HepG2 (cell line): ENCODE results near the gene PMEL. TPM values are rescaled to one million over a fixed set of nuclear protein-coding genes. Genes with fewer than 3 reads are reported as not detected.

ENCODE experiments used
- ARID2 ChIP-seq: sonication (generic); formaldehyde crosslinking; IDR thresholded peaks from 2 replicates; pipeline ENCODE4 v1.8.1; 2022; ENCODE audit warnings: mild to moderate bottlenecking, missing genetic modification reagents, borderline replicate concordance
- CBX2 ChIP-seq, 2 experiments: fragments of 200-600 bp in 1 of 2; sonication (generic); formaldehyde crosslinking in 1 of 2; IDR thresholded peaks; 2 replicates each; pipeline versions ENCODE4 v1.7.0 to v1.8.1; 2018 to 2022; ENCODE audit warnings: low read depth in 2 of 2, low read length in 1 of 2, mild to moderate bottlenecking in 1 of 2, missing genetic modification reagents in 1 of 2
- HINFP ChIP-seq: sonication (generic); formaldehyde crosslinking; IDR thresholded peaks from 2 replicates; pipeline ENCODE4 v1.4.0; 2020; ENCODE audit warnings: low read depth, mild to moderate bottlenecking, missing genetic modification reagents
- HNRNPUL1 ChIP-seq: fragments of 200-400 bp; formaldehyde crosslinking; IDR thresholded peaks from 2 replicates; pipeline ENCODE4 v1.6.1; 2017; ENCODE audit warnings: low read depth, mild to moderate bottlenecking, low read length, moderate library complexity
- MTERF4 ChIP-seq: sonication (generic); formaldehyde crosslinking; IDR thresholded peaks from 2 replicates; pipeline ENCODE4 v1.8.0; 2023; ENCODE audit warnings: mild to moderate bottlenecking, missing genetic modification reagents
- NFE2 ChIP-seq: sonication (generic); formaldehyde crosslinking; IDR thresholded peaks from 2 replicates; pipeline ENCODE4 v1.4.0; 2020; ENCODE audit warnings: missing genetic modification reagents
- RARG ChIP-seq: sonication (generic); formaldehyde crosslinking; IDR thresholded peaks from 2 replicates; pipeline ENCODE4 v1.4.0; 2020; ENCODE audit warnings: low read depth, mild to moderate bottlenecking, missing genetic modification reagents
- RNF219 ChIP-seq: sonication (generic); formaldehyde crosslinking; IDR thresholded peaks from 2 replicates; pipeline ENCODE4 v1.5.0; 2020; ENCODE audit warnings: mild to moderate bottlenecking, missing genetic modification reagents
- SAP130 ChIP-seq: IDR thresholded peaks from 2 replicates; pipeline ENCODE4 v1.6.1; 2016; ENCODE audit warnings: low read depth
- ZFP1 ChIP-seq: IDR thresholded peaks from 2 replicates; pipeline ENCODE4 v1.6.1; 2016
- ZNF136 ChIP-seq: sonication (generic); formaldehyde crosslinking; IDR thresholded peaks from 2 replicates; pipeline ENCODE4 v1.8.1; 2022; ENCODE audit warnings: low read depth, mild to moderate bottlenecking, moderate library complexity, missing genetic modification reagents
- ZNF674 ChIP-seq: sonication (generic); formaldehyde crosslinking; IDR thresholded peaks from 2 replicates; pipeline ENCODE4 v1.5.0; 2020; ENCODE audit warnings: low read depth, mild to moderate bottlenecking, missing genetic modification reagents
- polyA plus RNA-seq, 8 experiments: library from polyadenylated mRNA; depleted of rRNA in 3 of 8; stranded (reverse) in 7 of 8; unstranded in 1 of 8; fragments of >200 nt; fragmentation: Illumina TruSeq in 4 of 8; extraction: Trizol in 4 of 8; gene quantifications; 2 replicates each; pipeline versions ENCODE4 v1.2.1 to v1.2.3, GENCODE V29; 2011 to 2016; ENCODE audit warnings: low read depth in 4 of 8, missing spikeins in 1 of 8, mixed read lengths in 1 of 8; ENCODE audit not compliant: insufficient read depth in 1 of 8
- total RNA-seq, 5 experiments: library from RNA; depleted of rRNA; stranded (reverse); fragments of >200 nt; fragmentation: Illumina TruSeq; extraction: Trizol; gene quantifications; 2 replicates each; pipeline ENCODE4 v1.2.3, GENCODE V29; 2016; ENCODE audit warnings: low read depth in 1 of 5
- TF ChIP-seq, protein P1 (sequence below): sonication (generic); formaldehyde crosslinking; conservative IDR thresholded peaks from 2 replicates; pipeline ENCODE4 v1.4.0; 2020; ENCODE audit warnings: mild to moderate bottlenecking, missing genetic modification reagents, moderate library complexity
- TF ChIP-seq, protein P2 (sequence below): sonication (generic); formaldehyde crosslinking; IDR thresholded peaks from 2 replicates; pipeline ENCODE4 v1.5.1; 2020; ENCODE audit warnings: missing genetic modification reagents, mild to moderate bottlenecking, borderline replicate concordance

PMEL gene
- total and polyA plus RNA-seq, 2 of the 13 experiments (the other 11 are each of a cell fraction or from before 2014, with no cell fraction given) = 0.49 to 3.3 TPM

- TF ChIP-seq, protein P1, sequence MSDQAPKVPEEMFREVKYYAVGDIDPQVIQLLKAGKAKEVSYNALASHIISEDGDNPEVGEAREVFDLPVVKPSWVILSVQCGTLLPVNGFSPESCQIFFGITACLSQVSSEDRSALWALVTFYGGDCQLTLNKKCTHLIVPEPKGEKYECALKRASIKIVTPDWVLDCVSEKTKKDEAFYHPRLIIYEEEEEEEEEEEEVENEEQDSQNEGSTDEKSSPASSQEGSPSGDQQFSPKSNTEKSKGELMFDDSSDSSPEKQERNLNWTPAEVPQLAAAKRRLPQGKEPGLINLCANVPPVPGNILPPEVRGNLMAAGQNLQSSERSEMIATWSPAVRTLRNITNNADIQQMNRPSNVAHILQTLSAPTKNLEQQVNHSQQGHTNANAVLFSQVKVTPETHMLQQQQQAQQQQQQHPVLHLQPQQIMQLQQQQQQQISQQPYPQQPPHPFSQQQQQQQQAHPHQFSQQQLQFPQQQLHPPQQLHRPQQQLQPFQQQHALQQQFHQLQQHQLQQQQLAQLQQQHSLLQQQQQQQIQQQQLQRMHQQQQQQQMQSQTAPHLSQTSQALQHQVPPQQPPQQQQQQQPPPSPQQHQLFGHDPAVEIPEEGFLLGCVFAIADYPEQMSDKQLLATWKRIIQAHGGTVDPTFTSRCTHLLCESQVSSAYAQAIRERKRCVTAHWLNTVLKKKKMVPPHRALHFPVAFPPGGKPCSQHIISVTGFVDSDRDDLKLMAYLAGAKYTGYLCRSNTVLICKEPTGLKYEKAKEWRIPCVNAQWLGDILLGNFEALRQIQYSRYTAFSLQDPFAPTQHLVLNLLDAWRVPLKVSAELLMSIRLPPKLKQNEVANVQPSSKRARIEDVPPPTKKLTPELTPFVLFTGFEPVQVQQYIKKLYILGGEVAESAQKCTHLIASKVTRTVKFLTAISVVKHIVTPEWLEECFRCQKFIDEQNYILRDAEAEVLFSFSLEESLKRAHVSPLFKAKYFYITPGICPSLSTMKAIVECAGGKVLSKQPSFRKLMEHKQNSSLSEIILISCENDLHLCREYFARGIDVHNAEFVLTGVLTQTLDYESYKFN = 0 out of 2 replicates have a peak, but pooled peaks have one; percentile 14
- TF ChIP-seq ZNF136 (CRISPR knock-in tag) (no peak), CBX2 (IDR thresholded peaks at IDR 0.05; ENCODE audit: low read depth, low read length) (no peak), CBX2 (CRISPR knock-in tag; IDR thresholded peaks at IDR 0.05; ENCODE audit: low read depth) (no peak), RARG (CRISPR knock-in tag) (no peak), ZNF674 (CRISPR knock-in tag) (no peak), MTERF4 (CRISPR knock-in tag) (0 out of 2 replicates have a peak, but pooled peaks have one; percentile 61), HNRNPUL1 (no peak), SAP130 (CRISPR knock-in tag) (peak; percentile 53), NFE2 (no peak), ARID2 (CRISPR knock-in tag) (no peak), RNF219 (no peak), HINFP (CRISPR knock-in tag) (no peak), ZFP1 (no peak)
- TF ChIP-seq, protein P2, sequence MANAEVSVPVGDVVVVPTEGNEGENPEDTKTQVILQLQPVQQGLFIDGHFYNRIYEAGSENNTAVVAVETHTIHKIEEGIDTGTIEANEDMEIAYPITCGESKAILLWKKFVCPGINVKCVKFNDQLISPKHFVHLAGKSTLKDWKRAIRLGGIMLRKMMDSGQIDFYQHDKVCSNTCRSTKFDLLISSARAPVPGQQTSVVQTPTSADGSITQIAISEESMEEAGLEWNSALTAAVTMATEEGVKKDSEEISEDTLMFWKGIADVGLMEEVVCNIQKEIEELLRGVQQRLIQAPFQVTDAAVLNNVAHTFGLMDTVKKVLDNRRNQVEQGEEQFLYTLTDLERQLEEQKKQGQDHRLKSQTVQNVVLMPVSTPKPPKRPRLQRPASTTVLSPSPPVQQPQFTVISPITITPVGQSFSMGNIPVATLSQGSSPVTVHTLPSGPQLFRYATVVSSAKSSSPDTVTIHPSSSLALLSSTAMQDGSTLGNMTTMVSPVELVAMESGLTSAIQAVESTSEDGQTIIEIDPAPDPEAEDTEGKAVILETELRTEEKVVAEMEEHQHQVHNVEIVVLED (CRISPR knock-in tag) = 0 out of 2 replicates have a peak, but pooled peaks have one; percentile 25
Measured at GRCh38 chr12:55940065-55940732, 25.6 kb downstream of the PMEL start (continued).
